Endothelial cell of umbilical vein (primary cell): Measurements from ENCODE around the gene LCNL1. TPM values are rescaled to one million over a fixed set of nuclear protein-coding genes. Genes with fewer than 3 reads are reported as not detected.

Source experiments
- BruUV-seq: library from RNA; stranded (reverse); fragments of 400-500 nt; replicated peaks from 2 replicates; lab custom pipeline; 2021; lab: Mats Ljungman, UMichigan
- CTCF ChIA-PET: fragments of 300-600, 350-600 bp; sonication (Branson Sonifier 250); formaldehyde crosslinking; loops from one replicate; lab custom pipeline; 2021; ENCODE audit warnings: antibody characterized with exemption, inconsistent platforms; lab: Charles Lee
- POLR2A ChIA-PET: fragments of 300-600, 350-600 bp; sonication (Branson Sonifier 250); formaldehyde crosslinking; loops from one replicate; lab custom pipeline; 2021; ENCODE audit warnings: antibody characterized with exemption, inconsistent platforms; lab: Charles Lee
- DNase-seq: peaks from one replicate; pipeline ENCODE4 v3.0.0-alpha.2; 2011; ENCODE audit warnings: low read depth, low spot score
- FAIRE-seq: peaks from 2 replicates; lab custom pipeline; 2011; peaks lifted over from hg19 to GRCh38; lab: Jason Lieb, UNC
- H2AFZ ChIP-seq: 2 replicates; pipeline ENCODE4 v1.6.0; 2012; ENCODE audit warnings: low read depth, low read length, control low read depth, inconsistent platforms
- H3K27ac ChIP-seq: 2 replicates; pipeline ENCODE4 v1.5.1; 2011; ENCODE audit warnings: low read depth, mild to moderate bottlenecking, control low read depth, low read length, moderate library complexity; ENCODE audit not compliant: insufficient read depth
- H3K27me3 ChIP-seq, 2 experiments: 2 replicates each; pipeline versions ENCODE4 v1.6.0 to v1.6.1; 2011; ENCODE audit warnings: low read length in 2 of 2, mixed read lengths in 1 of 2; ENCODE audit not compliant: control insufficient read depth in 2 of 2, insufficient read depth in 2 of 2
- H3K36me3 ChIP-seq, 2 experiments: 2 replicates in 1 of 2; 3 replicates in 1 of 2; pipeline ENCODE4 v1.5.1; 2011; ENCODE audit warnings: low read length in 2 of 2, mild to moderate bottlenecking in 1 of 2, moderate library complexity in 1 of 2; ENCODE audit not compliant: control insufficient read depth in 2 of 2, insufficient read depth in 2 of 2; ENCODE audit errors: extremely low read depth in 1 of 2
- H3K4me1 ChIP-seq: 3 replicates; pipeline ENCODE4 v1.5.1; 2011; ENCODE audit warnings: mild to moderate bottlenecking, low read length; ENCODE audit not compliant: control insufficient read depth, insufficient read depth; ENCODE audit errors: extremely low read depth
- H3K4me2 ChIP-seq: 2 replicates; pipeline ENCODE4 v1.6.1; 2011; ENCODE audit warnings: low read length, control low read depth, mixed read lengths; ENCODE audit not compliant: insufficient read depth
- H3K4me3 ChIP-seq, 3 experiments: fragments of 200-600 bp in 1 of 3; sonication (generic), shearing (Covaris generic) in 1 of 3; replicated peaks in 1 of 3; 2 replicates each; pipeline ENCODE4 v1.5.1; 2011 to 2016; ENCODE audit warnings: control low read depth in 3 of 3, low read length in 3 of 3, mild to moderate bottlenecking in 2 of 3, inconsistent platforms in 1 of 3, low read depth in 1 of 3, moderate library complexity in 1 of 3; ENCODE audit not compliant: insufficient read depth in 1 of 3
- H3K79me2 ChIP-seq: 2 replicates; pipeline ENCODE4 v1.6.0; 2012; ENCODE audit warnings: low read length, inconsistent platforms; ENCODE audit not compliant: control insufficient read depth, insufficient read depth
- H3K9ac ChIP-seq: replicated peaks from 2 replicates; pipeline ENCODE3; 2011; ENCODE audit warnings: low read length, control low read depth; ENCODE audit not compliant: insufficient read depth; ENCODE audit errors: extremely low read depth
- H3K9me1 ChIP-seq: replicated peaks from 3 replicates; pipeline ENCODE4 v1.6.0; 2011; ENCODE audit warnings: mild to moderate bottlenecking, low read length; ENCODE audit not compliant: control insufficient read depth, insufficient read depth; ENCODE audit errors: extremely low read depth
- H3K9me3 ChIP-seq: replicated peaks from 2 replicates; pipeline ENCODE4 v1.5.1; 2012; ENCODE audit warnings: low read length, inconsistent platforms; ENCODE audit not compliant: control insufficient read depth, insufficient read depth
- H4K20me1 ChIP-seq: replicated peaks from 2 replicates; pipeline ENCODE3; 2011; ENCODE audit warnings: mild to moderate bottlenecking, low read length; ENCODE audit not compliant: control insufficient read depth, insufficient read depth; ENCODE audit errors: extremely low read depth
- EZH2 ChIP-seq: IDR thresholded peaks from 2 replicates; pipeline ENCODE4 v1.6.1; 2012; ENCODE audit warnings: borderline replicate concordance, low read depth, mild to moderate bottlenecking, moderate library complexity, low read length, inconsistent platforms; ENCODE audit not compliant: severe bottlenecking
- FOS ChIP-seq: IDR thresholded peaks from 2 replicates; pipeline ENCODE4 v1.6.1; 2011; ENCODE audit warnings: mild to moderate bottlenecking, low read length, moderate library complexity, borderline replicate concordance; ENCODE audit not compliant: insufficient read depth
- GATA2 ChIP-seq: IDR thresholded peaks from 2 replicates; pipeline ENCODE4 v1.7.0; 2011; ENCODE audit warnings: low read depth, mild to moderate bottlenecking, moderate library complexity, mixed read lengths, low read length; ENCODE audit not compliant: insufficient read length, insufficient read depth
- JUN ChIP-seq: IDR thresholded peaks from 2 replicates; pipeline ENCODE4 v1.6.1; 2011; ENCODE audit warnings: borderline replicate concordance, low read depth; ENCODE audit not compliant: insufficient read length, insufficient read depth
- MYC ChIP-seq: IDR thresholded peaks from one replicate; pipeline ENCODE4 v1.6.1; 2011; ENCODE audit warnings: mild to moderate bottlenecking, low read depth, low read length
- POLR2A ChIP-seq: IDR thresholded peaks from 2 replicates; pipeline ENCODE4 v1.6.1; 2012; ENCODE audit warnings: low read depth, mild to moderate bottlenecking, control low read depth, low read length
- POLR2AphosphoS5 ChIP-seq: IDR thresholded peaks from 2 replicates; pipeline ENCODE4 v1.6.1; 2012; ENCODE audit warnings: low read depth, mild to moderate bottlenecking, control low read depth, low read length, moderate library complexity; ENCODE audit not compliant: insufficient read depth
- dilution Hi-C: fragments of 300-500 bp; cut with MboI; formaldehyde crosslinking; loops from one replicate; pipeline ENCODE4 v1.15.0; 2019; ENCODE audit warnings: low sequenced_read_pairs; ENCODE audit not compliant: extremely low pct_ligation_motif_present
- intact Hi-C: fragments of 100-400 bp; cut with micrococcal nuclease; formaldehyde crosslinking; loops from one replicate; pipeline ENCODE4 v1.10.0; 2022
- polyA plus RNA-seq, 4 experiments: library from polyadenylated mRNA; depleted of rRNA in 3 of 4; stranded (reverse) in 3 of 4; unstranded in 1 of 4; fragments of >200 nt; gene quantifications; 2 replicates each; pipeline versions ENCODE4 v1.2.1 to v1.2.3, GENCODE V29; 2011 to 2012; ENCODE audit warnings: missing spikeins in 1 of 4
- total RNA-seq: library from RNA; stranded (reverse); gene quantifications from 2 replicates; pipeline ENCODE4 v1.2.3, GENCODE V29; 2021
- TF ChIP-seq, protein P1 (sequence below): IDR thresholded peaks from 2 replicates; pipeline ENCODE4 v1.6.1; 2011; ENCODE audit not compliant: insufficient read depth, insufficient read length
- TF ChIP-seq, protein P2 (sequence below), 2 donors: IDR thresholded peaks; 1 replicate in 1 of 2; 2 replicates in 1 of 2; pipeline ENCODE4 v1.5.1; 2011; ENCODE audit warnings: low read length in 2 of 2, mild to moderate bottlenecking in 2 of 2, moderate library complexity in 2 of 2, control low read depth in 1 of 2, inconsistent platforms in 1 of 2, low read depth in 1 of 2; ENCODE audit not compliant: insufficient read depth in 1 of 2; ENCODE audit errors: extremely low read depth in 1 of 2

Gene LCNL1
- total and polyA plus RNA-seq, 2 donors (not counting 3 experiments of a cell fraction or from before 2014, with no cell fraction given), result not detected

DNA sequence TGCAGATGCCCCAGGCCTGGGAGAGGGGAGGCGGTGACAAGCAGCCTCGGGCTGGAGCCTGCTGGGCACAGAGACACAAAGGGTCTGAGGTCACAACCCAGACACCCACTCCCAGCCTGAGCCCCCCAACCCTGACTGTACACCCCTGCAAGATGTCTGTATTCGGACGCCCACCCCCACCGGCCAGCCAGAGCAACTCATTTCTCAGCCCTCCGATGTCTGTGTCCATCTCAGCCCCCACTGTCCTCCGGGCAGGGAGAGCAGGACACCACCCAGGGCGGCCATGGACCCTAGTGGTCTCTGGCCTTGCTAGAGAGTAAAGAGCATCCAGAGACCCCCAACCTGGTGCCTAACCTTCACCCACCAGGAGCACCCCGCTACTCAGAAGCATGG is 26.9 kb upstream of the LCNL1 start:
- no peaks in the 10 kb centered on the region for H3K4me1 ChIP-seq
- H3K36me3 ChIP-seq, result no peaks in the 10 kb centered on the region
- H3K27me3 ChIP-seq, result no peaks in the 10 kb centered on the region
- intact Hi-C loops, result no loop called here
- no peak for TF ChIP-seq EZH2
- dilution Hi-C loops, result no loop called here
- no peak overlapping the region for H2AFZ ChIP-seq
- CTCF ChIA-PET, result no interaction called here
- no peaks in the 10 kb centered on the region for H3K79me2 ChIP-seq
- H3K4me3 ChIP-seq, result no peak overlapping the region
- no peak overlapping the region for H3K9ac ChIP-seq
- no peaks in the 10 kb centered on the region for H3K9me3 ChIP-seq
- H3K4me2 ChIP-seq, result no peak overlapping the region
- no TSS peak for BruUV-seq
- H3K27ac ChIP-seq, result no peak overlapping the region
- no peak for DNase-seq
- no peak for FAIRE-seq
- POLR2A ChIA-PET, result no interaction called here
- H3K9me1 ChIP-seq, result no peaks in the 10 kb centered on the region
- no peaks in the 10 kb centered on the region for H4K20me1 ChIP-seq

- BruUV-seq, result no TSS peak
Measured at GRCh38 chr9:136956604-136957003, 26.2 kb upstream of the LCNL1 start.

More at GRCh38 chr9:136956604-136957003, 26.2 kb upstream of the LCNL1 start:
- Histone ChIP-seq H3K36me3 (no peaks in the 10 kb centered on the region), H3K4me1 (no peaks in the 10 kb centered on the region), H3K27me3 (no peaks in the 10 kb centered on the region), H3K27ac (no peak overlapping the region), H2AFZ (no peak overlapping the region), H3K9ac (no peak overlapping the region), H3K4me2 (no peak overlapping the region), H3K9me1 (no peaks in the 10 kb centered on the region), H4K20me1 (no peaks in the 10 kb centered on the region), H3K79me2 (no peaks in the 10 kb centered on the region), H3K4me3 (no peak overlapping the region), H3K9me3 (no peaks in the 10 kb centered on the region)
- TF ChIP-seq GATA2, result no peak
- TF ChIP-seq, protein P1, sequence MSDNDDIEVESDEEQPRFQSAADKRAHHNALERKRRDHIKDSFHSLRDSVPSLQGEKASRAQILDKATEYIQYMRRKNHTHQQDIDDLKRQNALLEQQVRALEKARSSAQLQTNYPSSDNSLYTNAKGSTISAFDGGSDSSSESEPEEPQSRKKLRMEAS, result no peak
- no peak for TF ChIP-seq FOS
- TF ChIP-seq, protein P2, sequence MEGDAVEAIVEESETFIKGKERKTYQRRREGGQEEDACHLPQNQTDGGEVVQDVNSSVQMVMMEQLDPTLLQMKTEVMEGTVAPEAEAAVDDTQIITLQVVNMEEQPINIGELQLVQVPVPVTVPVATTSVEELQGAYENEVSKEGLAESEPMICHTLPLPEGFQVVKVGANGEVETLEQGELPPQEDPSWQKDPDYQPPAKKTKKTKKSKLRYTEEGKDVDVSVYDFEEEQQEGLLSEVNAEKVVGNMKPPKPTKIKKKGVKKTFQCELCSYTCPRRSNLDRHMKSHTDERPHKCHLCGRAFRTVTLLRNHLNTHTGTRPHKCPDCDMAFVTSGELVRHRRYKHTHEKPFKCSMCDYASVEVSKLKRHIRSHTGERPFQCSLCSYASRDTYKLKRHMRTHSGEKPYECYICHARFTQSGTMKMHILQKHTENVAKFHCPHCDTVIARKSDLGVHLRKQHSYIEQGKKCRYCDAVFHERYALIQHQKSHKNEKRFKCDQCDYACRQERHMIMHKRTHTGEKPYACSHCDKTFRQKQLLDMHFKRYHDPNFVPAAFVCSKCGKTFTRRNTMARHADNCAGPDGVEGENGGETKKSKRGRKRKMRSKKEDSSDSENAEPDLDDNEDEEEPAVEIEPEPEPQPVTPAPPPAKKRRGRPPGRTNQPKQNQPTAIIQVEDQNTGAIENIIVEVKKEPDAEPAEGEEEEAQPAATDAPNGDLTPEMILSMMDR (IDR thresholded peaks at IDR 0.05; ENCODE audit: extremely low read depth in 1 of 2, insufficient read depth in 1 of 2, low read depth in 1 of 2, low read length in 2 of 2), result no peak
- no peak for TF ChIP-seq MYC
- TF ChIP-seq POLR2A, result no peak
- no peak for TF ChIP-seq EZH2
- TF ChIP-seq POLR2AphosphoS5, result no peak
- no peak for TF ChIP-seq JUN
- DNase-seq, result no peak
- intact Hi-C loops (no loop called here), dilution Hi-C loops (no loop called here)
- FAIRE-seq, result no peak
- CTCF ChIA-PET, result no interaction called here
- POLR2A ChIA-PET, result no interaction called here
